Stimulated activated CD8-positive, alpha-beta memory T cell treated with anti-CD3 and anti-CD28 coated beads, Interleukin-4, amount 100 ng/mL, for 48 hours (primary cell): Measurements from ENCODE around the gene ERLIN1.

Experiments used
- DNase-seq: peaks from one replicate; pipeline ENCODE4 v3.0.0-alpha.2; 2020

The ERLIN1 gene

GRCh38 chr10:100168313-100168643 lies 17.6 kb downstream of the ERLIN1 start:
- DNase-seq, result no peak

- DNase-seq, result no peak
Measured at GRCh38 chr10:100167553-100168312, 18.1 kb downstream of the ERLIN1 start.

- no peak for DNase-seq
Measured at GRCh38 chr10:100163704-100164621, 21.9 kb downstream of the ERLIN1 start.

- no peak for DNase-seq
Measured at GRCh38 chr10:100162696-100163095, 23.1 kb downstream of the ERLIN1 start.

- DNase-seq, result no peak
Measured at GRCh38 chr10:100158044-100158805, 27.6 kb downstream of the ERLIN1 start.

- DNase-seq, result no peak
Measured at GRCh38 chr10:100157156-100157555, 28.7 kb downstream of the ERLIN1 start.

- no peak for DNase-seq
Measured at GRCh38 chr10:100155936-100156335, 29.9 kb downstream of the ERLIN1 start.

- no peak for DNase-seq
Measured at GRCh38 chr10:100154666-100155065, 31.2 kb downstream of the ERLIN1 start.

GRCh38 chr10:100153239-100153825 lies 32.5 kb downstream of the ERLIN1 start:
- no peak for DNase-seq

- DNase-seq, result no peak
Measured at GRCh38 chr10:100151723-100152300, 34.0 kb downstream of the ERLIN1 start.

- peak; percentile 60 for DNase-seq
Measured at GRCh38 chr10:100148353-100149211, 37.2 kb downstream of the ERLIN1 start.

- DNase-seq, result no peak
Measured at GRCh38 chr10:100146875-100147650, 38.8 kb downstream of the ERLIN1 start.

GRCh38 chr10:100146398-100146797 lies 39.4 kb downstream of the ERLIN1 start:
- DNase-seq, result no peak

- no peak for DNase-seq
Measured at GRCh38 chr10:100143756-100144155, 42.1 kb downstream of the ERLIN1 start.

- no peak for DNase-seq
Measured at GRCh38 chr10:100141446-100142087, 44.3 kb downstream of the ERLIN1 start.

GRCh38 chr10:100140070-100140469 lies 45.8 kb downstream of the ERLIN1 start:
- DNase-seq, result no peak

- DNase-seq, result no peak
Measured at GRCh38 chr10:100138921-100139496, 46.8 kb downstream of the ERLIN1 start.

- DNase-seq, result no peak
Measured at GRCh38 chr10:100135486-100135885, 50.3 kb downstream of the ERLIN1 start.

- no peak for DNase-seq
Measured at GRCh38 chr10:100133801-100134200, 52.0 kb downstream of the ERLIN1 start.

- DNase-seq, result no peak
Measured at GRCh38 chr10:100132427-100132826, 53.4 kb downstream of the ERLIN1 start.
